Measurements from ENCODE around the gene TLL1. TPM values are rescaled to one million over a fixed set of nuclear protein-coding genes. Genes with fewer than 3 reads are reported as not detected.

Gene TLL1
- total RNA-seq, 4 donors from 2014 or later, result 5.6 to 10.9 (median 8.6) TPM

GRCh38 chr4:165834116-165834515, 38.9 kb upstream of the TLL1 start:
- DNase-seq (ENCODE audit: extremely low spot score), result no peak
- Histone ChIP-seq H3K4me1 (no peaks in the 10 kb centered on the region), H3K9me3 (no peaks in the 10 kb centered on the region), H3K36me3 (no peaks in the 10 kb centered on the region), H3K4me3 (no peak overlapping the region), H3K27me3 (no peaks in the 10 kb centered on the region), H3K27ac (replicated peaks in 1 of 4) (no peak overlapping the region)
- TF ChIP-seq POLR2AphosphoS5 (IDR thresholded peaks at IDR 0.05) (no peak), CTCF (IDR thresholded peaks at IDR 0.05) (no peak), EP300 (IDR thresholded peaks at IDR 0.05) (no peak), POLR2A (IDR thresholded peaks at IDR 0.05; ENCODE audit: low read depth) (no peak)
- WGBS, result 80% methylated on average over 2 of the region's 2 CpGs
- intact Hi-C loops (cut with DNase I), result no loop called here

GRCh38 chr4:165838575-165838974, 34.5 kb upstream of the TLL1 start:
- 92% methylated on average over 1 of the region's 1 CpG for WGBS
- H3K9me3 ChIP-seq, result no peaks in the 10 kb centered on the region
- H3K27me3 ChIP-seq, result no peaks in the 10 kb centered on the region
- H3K36me3 ChIP-seq, result no peaks in the 10 kb centered on the region
- H3K27ac ChIP-seq (replicated peaks in 1 of 4), result peak overlapping the region in 1 of 4 donors; percentile 55
- no peak for DNase-seq (ENCODE audit: extremely low spot score)
- intact Hi-C loops (cut with DNase I), result no loop called here
- TF ChIP-seq POLR2A (IDR thresholded peaks at IDR 0.05; ENCODE audit: low read depth) (no peak), POLR2AphosphoS5 (IDR thresholded peaks at IDR 0.05) (no peak), CTCF (IDR thresholded peaks at IDR 0.05) (no peak), EP300 (IDR thresholded peaks at IDR 0.05) (no peak)
- H3K4me1 ChIP-seq, result no peaks in the 10 kb centered on the region
- no peak overlapping the region for H3K4me3 ChIP-seq

- Histone ChIP-seq H3K27ac (replicated peaks in 1 of 4) (peak overlapping the region; percentile 0 to 45 (median 23)), H3K9me3 (no peaks in the 10 kb centered on the region), H3K36me3 (no peaks in the 10 kb centered on the region), H3K4me1 (no peaks in the 10 kb centered on the region), H3K4me3 (no peak overlapping the region), H3K27me3 (no peaks in the 10 kb centered on the region)
- intact Hi-C loops (cut with DNase I), result no loop called here
- no peak for TF ChIP-seq CTCF (IDR thresholded peaks at IDR 0.05)
- no peak for TF ChIP-seq EP300 (IDR thresholded peaks at IDR 0.05)
- no peak for TF ChIP-seq POLR2A (IDR thresholded peaks at IDR 0.05; ENCODE audit: low read depth)
- no peak for TF ChIP-seq POLR2AphosphoS5 (IDR thresholded peaks at IDR 0.05)
- WGBS, result 56% methylated on average over 5 of the region's 5 CpGs
- no peak for DNase-seq (ENCODE audit: extremely low spot score)
Measured at GRCh38 chr4:165839615-165840333, 33.3 kb upstream of the TLL1 start.

GRCh38 chr4:165842684-165843083, 30.4 kb upstream of the TLL1 start:
- H3K9me3 ChIP-seq, result no peaks in the 10 kb centered on the region
- DNase-seq (ENCODE audit: extremely low spot score), result no peak
- H3K36me3 ChIP-seq, result no peaks in the 10 kb centered on the region
- H3K4me3 ChIP-seq, result no peak overlapping the region
- H3K27me3 ChIP-seq, result no peaks in the 10 kb centered on the region
- intact Hi-C loops (cut with DNase I), result no loop called here
- H3K27ac ChIP-seq (replicated peaks in 1 of 4), result no peak overlapping the region
- no peaks in the 10 kb centered on the region for H3K4me1 ChIP-seq
- no peak for TF ChIP-seq POLR2A (IDR thresholded peaks at IDR 0.05; ENCODE audit: low read depth)
- no peak for TF ChIP-seq CTCF (IDR thresholded peaks at IDR 0.05)
- TF ChIP-seq POLR2AphosphoS5 (IDR thresholded peaks at IDR 0.05), result no peak
- no peak for TF ChIP-seq EP300 (IDR thresholded peaks at IDR 0.05)

- WGBS, result 42% methylated on average over 7 of the region's 7 CpGs
- no peaks in the 10 kb centered on the region for H3K4me1 ChIP-seq
- H3K27ac ChIP-seq (replicated peaks in 1 of 4), result no peak overlapping the region
- H3K9me3 ChIP-seq, result no peaks in the 10 kb centered on the region
- intact Hi-C loops (cut with DNase I), result no loop called here
- no peak for DNase-seq (ENCODE audit: extremely low spot score)
- H3K4me3 ChIP-seq, result no peak overlapping the region
- H3K27me3 ChIP-seq, result no peaks in the 10 kb centered on the region
- TF ChIP-seq CTCF (IDR thresholded peaks at IDR 0.05), result no peak
- no peak for TF ChIP-seq EP300 (IDR thresholded peaks at IDR 0.05)
- TF ChIP-seq POLR2AphosphoS5 (IDR thresholded peaks at IDR 0.05), result no peak
- no peak for TF ChIP-seq POLR2A (IDR thresholded peaks at IDR 0.05; ENCODE audit: low read depth)
- no peaks in the 10 kb centered on the region for H3K36me3 ChIP-seq
Measured at GRCh38 chr4:165844161-165844560, 28.9 kb upstream of the TLL1 start.

Data from esophagus muscularis mucosa (tissue), 4 donors.